MM.1S (cell line): Measurements from ENCODE around the gene GNAQ.

Source experiments
- DNase-seq: peaks from one replicate; pipeline ENCODE4 v3.0.0-alpha.2; 2015
- H2AFZ ChIP-seq: fragments of 300-600 bp; sonication (generic); 2 replicates; pipeline ENCODE4 v1.6.0; 2016; ENCODE audit warnings: antibody characterized with exemption, low read length
- H3F3A ChIP-seq: fragments of 300-600 bp; sonication (generic); 2 replicates; pipeline ENCODE4 v1.6.1; 2016; ENCODE audit warnings: mild to moderate bottlenecking, antibody characterized with exemption, low read length, moderate library complexity, mixed read lengths; ENCODE audit not compliant: insufficient read depth
- H3K27ac ChIP-seq: fragments of 300-600 bp; sonication (generic); 2 replicates; pipeline ENCODE4 v1.5.1; 2016; ENCODE audit warnings: mild to moderate bottlenecking, low read length
- H3K27me3 ChIP-seq: fragments of 300-600 bp; sonication (generic); replicated peaks from 2 replicates; pipeline ENCODE4 v1.6.0; 2016; ENCODE audit warnings: low read length; ENCODE audit not compliant: insufficient read depth
- H3K36me3 ChIP-seq: fragments of 300-600 bp; sonication (generic); replicated peaks from 2 replicates; pipeline ENCODE4 v1.6.1; 2016; ENCODE audit warnings: mild to moderate bottlenecking, low read length, mixed read lengths; ENCODE audit not compliant: insufficient read depth
- H3K4me1 ChIP-seq: fragments of 300-600 bp; sonication (generic); 2 replicates; pipeline ENCODE4 v1.6.1; 2016; ENCODE audit warnings: low read length, mixed read lengths
- H3K4me2 ChIP-seq: fragments of 300-600 bp; sonication (generic); 2 replicates; pipeline ENCODE4 v1.6.0; 2016; ENCODE audit warnings: low read depth, low read length
- H3K4me3 ChIP-seq: fragments of 300-600 bp; sonication (generic); 2 replicates; pipeline ENCODE4 v1.5.1; 2016; ENCODE audit warnings: low read length, mixed read lengths
- H3K79me2 ChIP-seq: fragments of 300-600 bp; sonication (generic); 2 replicates; pipeline ENCODE4 v1.6.1; 2016; ENCODE audit warnings: mixed run types, low read length, mixed read lengths
- H3K9ac ChIP-seq: fragments of 300-600 bp; sonication (generic); 2 replicates; pipeline ENCODE4 v1.6.1; 2016; ENCODE audit warnings: low read length, mixed read lengths
- H3K9me2 ChIP-seq: fragments of 300-600 bp; sonication (generic); replicated peaks from 2 replicates; pipeline ENCODE4 v1.6.1; 2016; ENCODE audit warnings: mild to moderate bottlenecking, low read length, mixed read lengths; ENCODE audit not compliant: insufficient read depth
- H3K9me3 ChIP-seq: fragments of 300-600 bp; sonication (generic); replicated peaks from 2 replicates; pipeline ENCODE4 v1.6.1; 2016; ENCODE audit warnings: mild to moderate bottlenecking, low read length, mixed read lengths; ENCODE audit not compliant: insufficient read depth
- H4K20me1 ChIP-seq: fragments of 300-600 bp; sonication (generic); 2 replicates; pipeline ENCODE4 v1.6.1; 2016; ENCODE audit warnings: mild to moderate bottlenecking, low read length, moderate library complexity, mixed read lengths; ENCODE audit not compliant: insufficient read depth
- CTCF ChIP-seq: fragments of 300-600 bp; sonication (generic); IDR thresholded peaks from 2 replicates; pipeline ENCODE4 v1.5.1; 2016; ENCODE audit warnings: antibody characterized with exemption, low read length, mixed read lengths
- EZH2 ChIP-seq: fragments of 300-600 bp; sonication (generic); optimal IDR thresholded peaks from 2 replicates; pipeline ENCODE3; 2017; ENCODE audit warnings: low read depth, mild to moderate bottlenecking, antibody characterized with exemption, low read length, mixed read lengths
- EZH2phosphoT487 ChIP-seq: fragments of 300-600 bp; sonication (generic); IDR thresholded peaks from 2 replicates; pipeline ENCODE4 v1.6.1; 2018; ENCODE audit warnings: antibody characterized with exemption, low read length

GNAQ gene

DNA sequence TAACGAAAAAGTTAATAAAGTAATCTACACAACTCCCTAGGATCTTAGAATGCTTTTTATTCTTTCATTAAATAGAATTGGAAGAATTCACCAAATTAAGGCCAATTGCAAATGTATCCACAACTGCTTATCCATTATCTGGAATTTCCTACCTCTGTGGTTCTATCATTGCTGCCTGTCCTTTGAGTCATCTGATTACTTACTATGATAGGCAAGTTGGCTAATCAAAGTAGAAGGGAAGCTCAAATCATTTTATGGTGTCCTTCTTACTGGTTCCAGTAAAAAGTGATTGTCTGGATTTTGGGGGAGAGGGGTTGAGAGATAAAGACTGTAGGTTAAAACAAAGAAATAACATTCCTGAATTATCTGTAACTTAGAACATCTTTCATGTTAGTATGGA lies 222.1 kb downstream of the GNAQ start:
- DNase-seq = no peak
- H4K20me1 ChIP-seq = no peaks in the 10 kb centered on the region
- H3K9me2 ChIP-seq = no peaks in the 10 kb centered on the region
- no peak overlapping the region for H3K9ac ChIP-seq
- TF ChIP-seq EZH2 = no peak
- no peak for TF ChIP-seq CTCF
- no peak for TF ChIP-seq EZH2phosphoT487
- no peaks in the 10 kb centered on the region for H3K79me2 ChIP-seq
- H3K9me3 ChIP-seq = no peaks in the 10 kb centered on the region
- H3K4me1 ChIP-seq = peaks cover 9% of the 10 kb centered on the region
- H3K27ac ChIP-seq = no peak overlapping the region
- H3K4me2 ChIP-seq = no peak overlapping the region
- H3F3A ChIP-seq = no peaks in the 10 kb centered on the region
- no peak overlapping the region for H2AFZ ChIP-seq
- no peaks in the 10 kb centered on the region for H3K27me3 ChIP-seq
- H3K4me3 ChIP-seq = no peak overlapping the region
- no peaks in the 10 kb centered on the region for H3K36me3 ChIP-seq

DNA sequence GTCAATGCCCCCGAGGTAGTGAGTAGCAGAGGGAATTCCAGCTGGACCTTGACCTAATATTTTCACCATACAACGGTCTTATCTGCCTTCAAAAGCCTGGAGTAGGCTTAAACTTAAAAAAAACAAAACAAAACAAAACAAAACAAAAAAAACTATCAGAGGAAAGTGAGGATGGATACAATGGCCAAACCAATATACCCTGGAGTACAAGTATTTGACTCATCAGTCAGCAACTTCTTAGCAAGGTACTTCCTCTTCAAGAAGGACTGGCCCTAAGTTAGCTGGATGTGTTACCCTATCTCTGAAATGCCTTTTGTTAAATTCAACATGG lies 222.9 kb downstream of the GNAQ start:
- no peak overlapping the region for H3K9ac ChIP-seq
- DNase-seq = no peak
- H3K9me2 ChIP-seq = no peaks in the 10 kb centered on the region
- TF ChIP-seq EZH2phosphoT487 = no peak
- TF ChIP-seq EZH2 = no peak
- H3F3A ChIP-seq = no peaks in the 10 kb centered on the region
- no peaks in the 10 kb centered on the region for H3K27me3 ChIP-seq
- H3K4me1 ChIP-seq = peaks cover 9% of the 10 kb centered on the region
- H3K9me3 ChIP-seq = no peaks in the 10 kb centered on the region
- H3K27ac ChIP-seq = no peak overlapping the region
- H3K4me2 ChIP-seq = no peak overlapping the region
- no peaks in the 10 kb centered on the region for H4K20me1 ChIP-seq
- no peaks in the 10 kb centered on the region for H3K79me2 ChIP-seq
- H3K36me3 ChIP-seq = no peaks in the 10 kb centered on the region
- H3K4me3 ChIP-seq = no peak overlapping the region
- no peak overlapping the region for H2AFZ ChIP-seq

DNA sequence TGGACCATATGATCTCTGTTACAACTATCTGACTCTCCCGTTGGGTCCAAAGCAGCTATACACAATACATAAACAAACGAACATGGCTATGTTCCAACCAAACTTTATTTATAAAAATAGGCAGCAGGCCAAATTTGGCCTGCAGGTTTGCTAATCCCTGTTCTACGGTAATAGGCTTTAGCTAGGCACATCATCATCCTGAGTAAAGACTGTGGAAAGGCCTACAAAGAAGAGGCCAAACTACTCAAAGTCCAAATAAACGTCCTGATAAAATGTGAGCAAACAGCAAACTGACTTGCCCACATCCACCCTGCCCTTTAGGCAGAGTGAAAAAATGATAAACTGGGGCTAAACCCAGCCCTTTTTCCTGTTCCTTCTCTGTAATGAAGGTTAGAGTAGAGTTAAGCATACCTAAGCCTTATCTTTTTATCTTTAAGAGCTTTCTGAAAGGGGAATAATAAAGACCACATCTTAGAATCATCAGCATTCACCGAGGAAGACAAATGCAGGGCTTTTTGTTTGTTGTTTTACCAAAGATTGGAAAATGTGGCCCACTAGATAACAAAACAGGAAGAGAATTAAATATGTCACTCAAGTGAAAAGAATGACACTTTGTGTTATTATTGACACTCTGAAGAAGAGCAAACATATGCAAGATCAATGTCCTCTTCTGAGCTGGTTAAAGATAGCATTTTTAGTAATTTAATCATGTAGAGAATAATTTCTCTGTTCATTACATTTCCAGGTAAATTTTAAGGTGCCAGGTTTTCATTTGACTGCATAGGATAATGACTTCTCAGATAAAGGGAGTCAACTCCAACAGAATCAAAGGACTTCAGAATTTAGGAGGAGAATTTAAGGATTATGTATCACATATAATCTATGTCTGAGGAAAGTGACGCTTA lies 223.5 kb downstream of the GNAQ start:
- Histone ChIP-seq H3K4me3 (no peak overlapping the region), H3K9ac (no peak overlapping the region), H3K9me3 (no peaks in the 10 kb centered on the region), H3K36me3 (no peaks in the 10 kb centered on the region), H3K79me2 (no peaks in the 10 kb centered on the region), H3K9me2 (no peaks in the 10 kb centered on the region), H2AFZ (no peak overlapping the region), H3K27ac (no peak overlapping the region), H3K4me2 (no peak overlapping the region), H3K4me1 (peaks cover 9% of the 10 kb centered on the region), H4K20me1 (no peaks in the 10 kb centered on the region), H3F3A (no peaks in the 10 kb centered on the region), H3K27me3 (no peaks in the 10 kb centered on the region)
- no peak for DNase-seq
- TF ChIP-seq EZH2phosphoT487 (no peak), EZH2 (no peak), CTCF (no peak)

- Histone ChIP-seq H3K79me2 (no peaks in the 10 kb centered on the region), H3K9me3 (no peaks in the 10 kb centered on the region), H2AFZ (no peak overlapping the region), H3K4me3 (no peak overlapping the region), H3K36me3 (no peaks in the 10 kb centered on the region), H3K27me3 (no peaks in the 10 kb centered on the region), H3K9ac (no peak overlapping the region), H3K4me2 (no peak overlapping the region), H3F3A (no peaks in the 10 kb centered on the region), H4K20me1 (no peaks in the 10 kb centered on the region), H3K27ac (no peak overlapping the region), H3K9me2 (no peaks in the 10 kb centered on the region), H3K4me1 (peaks cover 9% of the 10 kb centered on the region)
- no peak for DNase-seq
- no peak for TF ChIP-seq EZH2phosphoT487
- no peak for TF ChIP-seq CTCF
Measured at GRCh38 chr9:77807281-77807683, 224.3 kb downstream of the GNAQ start.
